HG02870 (cell line): ENCODE data around the gene TLR2.
A peak's percentile ranks its signal among the peaks of the same experiment; 100 is the strongest.

Experiments used
- ATAC-seq: cut with Tn5 transposase; IDR thresholded peaks from one replicate; pipeline ENCODE4 v1.9.1; 2021; ENCODE audit warnings: mild to moderate bottlenecking, moderate library complexity; ENCODE audit not compliant: unreplicated experiment

TLR2 gene

GRCh38 chr4:153684182-153684970 lies at the start of gene TLR2:
Gene TLR2 (plus strand): TSS chr4:153684280. CDS start chr4:153702908, 18,628 bp downstream.
- ATAC-seq = peak; percentile 80

GRCh38 chr4:153634738-153635353 lies 49.2 kb upstream of the TLR2 start:
- no peak for ATAC-seq

- no peak for ATAC-seq
These were observed 48.2 kb upstream of the TLR2 start for GRCh38 chr4:153635846-153636245.

GRCh38 chr4:153637201-153637600 lies 46.9 kb upstream of the TLR2 start:
- ATAC-seq = no peak

GRCh38 chr4:153638011-153638410 lies 46.1 kb upstream of the TLR2 start:
- no peak for ATAC-seq

GRCh38 chr4:153638999-153639398 lies 45.1 kb upstream of the TLR2 start:
- ATAC-seq = no peak

GRCh38 chr4:153639833-153640802 lies 44.0 kb upstream of the TLR2 start:
- no peak for ATAC-seq

GRCh38 chr4:153641532-153641931 lies 42.5 kb upstream of the TLR2 start:
- no peak for ATAC-seq

GRCh38 chr4:153643406-153644383 lies 40.4 kb upstream of the TLR2 start:
- peak; percentile 86 for ATAC-seq

GRCh38 chr4:153645183-153645582 lies 38.9 kb upstream of the TLR2 start:
- no peak for ATAC-seq

- no peak for ATAC-seq
These were observed 37.8 kb upstream of the TLR2 start for GRCh38 chr4:153646261-153646660.

GRCh38 chr4:153646978-153647377 lies 37.1 kb upstream of the TLR2 start:
- ATAC-seq = no peak

- ATAC-seq = no peak
These were observed 36.1 kb upstream of the TLR2 start for GRCh38 chr4:153647975-153648374.

- no peak for ATAC-seq
These were observed 34.5 kb upstream of the TLR2 start for GRCh38 chr4:153649572-153649991.

- ATAC-seq = no peak
These were observed 33.0 kb upstream of the TLR2 start for GRCh38 chr4:153651116-153651515.

GRCh38 chr4:153651587-153651986 lies 32.5 kb upstream of the TLR2 start:
- no peak for ATAC-seq

- no peak for ATAC-seq
These were observed 31.9 kb upstream of the TLR2 start for GRCh38 chr4:153652051-153652784.

- ATAC-seq = no peak
These were observed 29.0 kb upstream of the TLR2 start for GRCh38 chr4:153655002-153655541.

- ATAC-seq = no peak
These were observed 28.2 kb upstream of the TLR2 start for GRCh38 chr4:153655928-153656327.
